NCI-H1092 treated with DMSO at 0.1 percent for 48 hours (cell line): ENCODE measurements around the gene TFAP2A.

Source experiments
- DNase-seq: peaks from one replicate; lab custom pipeline; 2025; lab: John Stamatoyannopoulos, UW

TFAP2A gene

GRCh38 chr6:10412461-10413261 lies 2.2 kb downstream of the TFAP2A start:
- DNase-seq: no peak

- DNase-seq: peak; percentile 57
These were observed 2.9 kb downstream of the TFAP2A start for GRCh38 chr6:10411971-10412460.

GRCh38 chr6:10411131-10411970 lies 3.5 kb downstream of the TFAP2A start:
- DNase-seq: no peak

- no peak for DNase-seq
These were observed 4.4 kb downstream of the TFAP2A start for GRCh38 chr6:10410207-10411050.

- DNase-seq: no peak
These were observed 5.1 kb downstream of the TFAP2A start for GRCh38 chr6:10409731-10410206.

- DNase-seq: no peak
These were observed 5.6 kb downstream of the TFAP2A start for GRCh38 chr6:10409233-10409721.

- DNase-seq: no peak
These were observed 6.4 kb downstream of the TFAP2A start for GRCh38 chr6:10408457-10408856.

- DNase-seq: no peak
These were observed 7.2 kb downstream of the TFAP2A start for GRCh38 chr6:10407674-10408054.

GRCh38 chr6:10407018-10407673 lies 7.7 kb downstream of the TFAP2A start:
- no peak for DNase-seq

GRCh38 chr6:10406556-10406955 lies 8.3 kb downstream of the TFAP2A start:
- no peak for DNase-seq

GRCh38 chr6:10405513-10405900 lies 9.4 kb downstream of the TFAP2A start:
- DNase-seq: no peak

- no peak for DNase-seq
These were observed 9.9 kb downstream of the TFAP2A start for GRCh38 chr6:10404799-10405512.

GRCh38 chr6:10404107-10404798 lies 10.6 kb downstream of the TFAP2A start:
- peak; percentile 92 for DNase-seq

GRCh38 chr6:10403385-10404106 lies 11.3 kb downstream of the TFAP2A start:
- no peak for DNase-seq

- DNase-seq: no peak
These were observed 12.1 kb downstream of the TFAP2A start for GRCh38 chr6:10402648-10403311.

- no peak for DNase-seq
These were observed 13.1 kb downstream of the TFAP2A start for GRCh38 chr6:10401632-10402223.

- no peak for DNase-seq
These were observed 13.8 kb downstream of the TFAP2A start for GRCh38 chr6:10401004-10401536.

GRCh38 chr6:10400330-10400729 lies 14.5 kb downstream of the TFAP2A start:
- DNase-seq: no peak
